GM12878 (cell line): Measurements from ENCODE around the gene SIK2.

Source experiments
- CHD1 ChIP-seq: IDR thresholded peaks from 2 replicates; pipeline ENCODE4 v1.6.1; 2012; ENCODE audit warnings: low read depth, low read length, improper control_type of control experiment
- CTCF ChIP-seq, 3 experiments: IDR thresholded peaks in 2 of 3; conservative IDR thresholded peaks in 1 of 3; 2 replicates each; pipeline ENCODE4 v1.5.1; 2011; ENCODE audit warnings: low read depth in 3 of 3, low read length in 3 of 3, mild to moderate bottlenecking in 3 of 3, control low read depth in 2 of 3, moderate library complexity in 2 of 3, inconsistent platforms in 1 of 3, mixed read lengths in 1 of 3; ENCODE audit not compliant: control insufficient read depth in 2 of 3, insufficient read depth in 1 of 3; ENCODE audit errors: extremely low read depth in 1 of 3
- JUND ChIP-seq: IDR thresholded peaks from 2 replicates; pipeline ENCODE4 v1.6.1; 2012; ENCODE audit warnings: low read depth, mild to moderate bottlenecking, low read length, improper control_type of control experiment, moderate library complexity
- KAT2A ChIP-seq: conservative IDR thresholded peaks from 2 replicates; pipeline ENCODE4 v1.6.1; 2011; ENCODE audit warnings: low read depth, low read length; ENCODE audit not compliant: control insufficient read depth
- MTA3 ChIP-seq: IDR thresholded peaks from 2 replicates; pipeline ENCODE4 v1.6.1; 2012; ENCODE audit warnings: low read length, inconsistent platforms, borderline replicate concordance
- PBX3 ChIP-seq: IDR thresholded peaks from 2 replicates; pipeline ENCODE4 v1.6.1; 2011; ENCODE audit warnings: mild to moderate bottlenecking, low read depth, low read length, moderate library complexity; ENCODE audit not compliant: insufficient replicate concordance
- POLR2A ChIP-seq: IDR thresholded peaks from 2 replicates; pipeline ENCODE4 v1.6.1; 2011; ENCODE audit warnings: low read depth, mild to moderate bottlenecking, low read length
- RCOR1 ChIP-seq: conservative IDR thresholded peaks from 2 replicates; pipeline ENCODE4 v1.6.1; 2012; ENCODE audit warnings: low read depth, low read length, improper control_type of control experiment
- RUNX3 ChIP-seq: IDR thresholded peaks from 2 replicates; pipeline ENCODE4 v1.6.1; 2012; ENCODE audit warnings: low read length, inconsistent platforms
- SP1 ChIP-seq: IDR thresholded peaks from one replicate; pipeline ENCODE4 v1.6.1; 2011; ENCODE audit warnings: low read depth, low read length
- SREBF2 ChIP-seq: IDR thresholded peaks from 2 replicates; pipeline ENCODE4 v1.6.1; 2012; ENCODE audit warnings: mild to moderate bottlenecking, low read length
- USF2 ChIP-seq: IDR thresholded peaks from 2 replicates; pipeline ENCODE4 v1.6.1; 2011; ENCODE audit warnings: low read depth, low read length, improper control_type of control experiment, borderline replicate concordance
- ZSCAN29 ChIP-seq: fragments of 450-650 bp; IDR thresholded peaks from 2 replicates; pipeline ENCODE4 v1.6.1; 2017; ENCODE audit warnings: mild to moderate bottlenecking, moderate library complexity
- TF ChIP-seq, protein P1 (sequence below): fragments of 450-650 bp; IDR thresholded peaks from 2 replicates; pipeline ENCODE4 v1.6.1; 2018; ENCODE audit warnings: mild to moderate bottlenecking, low read depth, moderate library complexity; ENCODE audit not compliant: partially characterized antibody

GRCh38 chr11:111765984-111766833, 164.0 kb downstream of the SIK2 start, which contains the start of gene PPP2R1B:
- TF ChIP-seq RUNX3 = no peak
- TF ChIP-seq POLR2A = peak; percentile 89
- no peak for TF ChIP-seq JUND
- TF ChIP-seq SP1 = no peak
- no peak for TF ChIP-seq USF2
- TF ChIP-seq CTCF (IDR thresholded peaks at IDR 0.05 in 2 of 3, conservative IDR thresholded peaks at IDR 0.05 in 1 of 3; ENCODE audit: control insufficient read depth in 2 of 3, extremely low read depth in 1 of 3, insufficient read depth in 1 of 3, low read depth in 3 of 3, low read length in 3 of 3) = no peak
- TF ChIP-seq, protein P1, sequence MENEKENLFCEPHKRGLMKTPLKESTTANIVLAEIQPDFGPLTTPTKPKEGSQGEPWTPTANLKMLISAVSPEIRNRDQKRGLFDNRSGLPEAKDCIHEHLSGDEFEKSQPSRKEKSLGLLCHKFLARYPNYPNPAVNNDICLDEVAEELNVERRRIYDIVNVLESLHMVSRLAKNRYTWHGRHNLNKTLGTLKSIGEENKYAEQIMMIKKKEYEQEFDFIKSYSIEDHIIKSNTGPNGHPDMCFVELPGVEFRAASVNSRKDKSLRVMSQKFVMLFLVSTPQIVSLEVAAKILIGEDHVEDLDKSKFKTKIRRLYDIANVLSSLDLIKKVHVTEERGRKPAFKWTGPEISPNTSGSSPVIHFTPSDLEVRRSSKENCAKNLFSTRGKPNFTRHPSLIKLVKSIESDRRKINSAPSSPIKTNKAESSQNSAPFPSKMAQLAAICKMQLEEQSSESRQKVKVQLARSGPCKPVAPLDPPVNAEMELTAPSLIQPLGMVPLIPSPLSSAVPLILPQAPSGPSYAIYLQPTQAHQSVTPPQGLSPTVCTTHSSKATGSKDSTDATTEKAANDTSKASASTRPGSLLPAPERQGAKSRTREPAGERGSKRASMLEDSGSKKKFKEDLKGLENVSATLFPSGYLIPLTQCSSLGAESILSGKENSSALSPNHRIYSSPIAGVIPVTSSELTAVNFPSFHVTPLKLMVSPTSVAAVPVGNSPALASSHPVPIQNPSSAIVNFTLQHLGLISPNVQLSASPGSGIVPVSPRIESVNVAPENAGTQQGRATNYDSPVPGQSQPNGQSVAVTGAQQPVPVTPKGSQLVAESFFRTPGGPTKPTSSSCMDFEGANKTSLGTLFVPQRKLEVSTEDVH = no peak
- TF ChIP-seq CHD1 = no peak
- no peak for TF ChIP-seq RCOR1
- no peak for TF ChIP-seq PBX3
- no peak for TF ChIP-seq MTA3
- no peak for TF ChIP-seq KAT2A
- TF ChIP-seq SREBF2 = no peak
- no peak for TF ChIP-seq ZSCAN29
